Activated naive CD4-positive, alpha-beta T cell treated with anti-CD3 and anti-CD28 coated beads, Interleukin-2, amount 50 U/mL, for 24 hours (primary cell): ENCODE results near the gene TCERG1L.

Experiments
- H3K27ac Mint-ChIP-seq: one replicate; pipeline ENCODE4 v1.8.0; 2021; ENCODE audit warnings: mild to moderate bottlenecking, mixed read lengths
- H3K27me3 Mint-ChIP-seq: one replicate; pipeline ENCODE4 v1.8.0; 2021; ENCODE audit warnings: mixed read lengths
- H3K36me3 Mint-ChIP-seq: one replicate; pipeline ENCODE4 v1.8.0; 2021; ENCODE audit warnings: mixed read lengths
- H3K4me1 Mint-ChIP-seq: one replicate; pipeline ENCODE4 v1.8.0; 2021; ENCODE audit warnings: mixed read lengths
- H3K4me3 Mint-ChIP-seq: one replicate; pipeline ENCODE4 v1.8.0; 2021; ENCODE audit warnings: mild to moderate bottlenecking, mixed read lengths
- H3K9me3 Mint-ChIP-seq: one replicate; pipeline ENCODE4 v1.8.0; 2021; ENCODE audit warnings: mixed read lengths

TCERG1L gene

GRCh38 chr10:131219584-131219886, 92.0 kb downstream of the TCERG1L start:
- no peaks in the 10 kb centered on the region for H3K36me3 Mint-ChIP-seq
- H3K4me3 Mint-ChIP-seq, result no peak overlapping the region
- no peaks in the 10 kb centered on the region for H3K9me3 Mint-ChIP-seq
- H3K27me3 Mint-ChIP-seq, result no peaks in the 10 kb centered on the region
- no peak overlapping the region for H3K27ac Mint-ChIP-seq
- H3K4me1 Mint-ChIP-seq, result no peaks in the 10 kb centered on the region

DNA sequence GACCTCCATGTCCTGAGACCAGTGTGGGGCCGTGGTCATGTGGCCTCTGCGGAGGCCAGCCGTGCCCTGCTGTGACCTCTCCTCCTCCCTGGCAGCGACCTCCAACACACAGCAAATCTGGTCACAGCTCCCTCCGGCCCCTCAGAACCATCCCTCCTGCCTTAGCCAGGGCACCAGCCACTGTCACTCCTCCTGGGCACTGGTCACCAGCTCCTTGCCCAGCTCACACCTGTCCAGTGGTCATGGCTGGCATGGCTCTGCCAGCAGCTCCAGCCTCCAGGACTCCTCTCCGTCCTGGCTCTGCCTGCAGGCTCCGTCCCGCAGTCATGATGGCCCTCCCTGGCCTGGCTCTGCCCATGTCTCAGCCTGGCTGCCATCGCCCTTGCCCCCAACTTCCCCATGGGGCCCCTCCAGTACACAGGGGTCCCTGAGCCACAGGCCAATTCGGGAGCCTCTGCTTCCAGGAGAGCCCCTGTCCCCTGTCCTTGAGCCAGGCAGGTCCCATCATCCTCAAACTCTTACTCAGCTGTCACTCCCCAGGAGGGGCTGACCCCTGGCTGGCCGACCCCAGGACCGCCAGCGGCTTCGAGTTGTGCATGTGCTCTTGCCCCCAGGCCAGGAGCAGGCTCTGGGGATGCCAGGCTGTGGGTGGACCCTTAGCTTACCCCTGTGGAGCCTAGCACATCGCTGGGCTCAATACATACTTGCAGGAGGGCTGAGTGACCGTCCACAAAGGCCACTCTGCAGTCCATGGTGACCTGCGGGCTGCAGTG, 92.5 kb downstream of the TCERG1L start:
- Mint-ChIP-seq H3K4me1 (no peaks in the 10 kb centered on the region), H3K9me3 (no peaks in the 10 kb centered on the region), H3K27ac (no peak overlapping the region), H3K4me3 (no peak overlapping the region), H3K27me3 (no peaks in the 10 kb centered on the region), H3K36me3 (no peaks in the 10 kb centered on the region)

DNA sequence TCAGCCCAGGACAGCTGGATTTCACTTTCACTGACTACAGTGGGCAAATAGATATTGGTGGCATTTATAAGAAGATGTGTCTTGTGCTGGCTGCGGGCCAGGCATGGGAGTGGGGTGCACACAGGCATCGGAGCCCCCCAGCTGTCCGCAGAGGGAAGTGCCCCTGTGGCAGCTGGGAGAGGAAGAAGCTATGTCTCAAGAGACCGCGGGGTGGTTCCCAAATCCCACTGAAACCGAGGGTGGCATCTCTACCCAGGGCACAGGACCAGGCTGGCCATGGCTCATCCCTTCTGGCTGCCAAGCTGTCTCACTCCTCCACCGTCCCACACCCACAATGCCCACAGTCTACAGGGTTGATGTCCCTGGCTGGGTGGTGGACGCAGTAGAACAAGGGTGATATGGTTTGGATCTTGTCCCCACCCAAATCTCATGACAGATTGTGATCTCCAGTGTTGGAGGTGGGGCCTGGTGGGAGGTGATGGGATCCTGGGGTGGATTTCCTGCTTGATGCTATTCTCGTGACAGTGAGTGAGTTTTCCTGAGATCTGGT, 94.8 kb downstream of the TCERG1L start:
- Mint-ChIP-seq H3K36me3 (no peaks in the 10 kb centered on the region), H3K9me3 (no peaks in the 10 kb centered on the region), H3K27ac (no peak overlapping the region), H3K27me3 (no peaks in the 10 kb centered on the region), H3K4me3 (no peak overlapping the region), H3K4me1 (no peaks in the 10 kb centered on the region)

- Mint-ChIP-seq H3K9me3 (no peaks in the 10 kb centered on the region), H3K27ac (no peak overlapping the region), H3K4me3 (no peak overlapping the region), H3K27me3 (no peaks in the 10 kb centered on the region), H3K36me3 (no peaks in the 10 kb centered on the region), H3K4me1 (no peaks in the 10 kb centered on the region)
Measured at GRCh38 chr10:131215776-131216175, 95.7 kb downstream of the TCERG1L start.

DNA sequence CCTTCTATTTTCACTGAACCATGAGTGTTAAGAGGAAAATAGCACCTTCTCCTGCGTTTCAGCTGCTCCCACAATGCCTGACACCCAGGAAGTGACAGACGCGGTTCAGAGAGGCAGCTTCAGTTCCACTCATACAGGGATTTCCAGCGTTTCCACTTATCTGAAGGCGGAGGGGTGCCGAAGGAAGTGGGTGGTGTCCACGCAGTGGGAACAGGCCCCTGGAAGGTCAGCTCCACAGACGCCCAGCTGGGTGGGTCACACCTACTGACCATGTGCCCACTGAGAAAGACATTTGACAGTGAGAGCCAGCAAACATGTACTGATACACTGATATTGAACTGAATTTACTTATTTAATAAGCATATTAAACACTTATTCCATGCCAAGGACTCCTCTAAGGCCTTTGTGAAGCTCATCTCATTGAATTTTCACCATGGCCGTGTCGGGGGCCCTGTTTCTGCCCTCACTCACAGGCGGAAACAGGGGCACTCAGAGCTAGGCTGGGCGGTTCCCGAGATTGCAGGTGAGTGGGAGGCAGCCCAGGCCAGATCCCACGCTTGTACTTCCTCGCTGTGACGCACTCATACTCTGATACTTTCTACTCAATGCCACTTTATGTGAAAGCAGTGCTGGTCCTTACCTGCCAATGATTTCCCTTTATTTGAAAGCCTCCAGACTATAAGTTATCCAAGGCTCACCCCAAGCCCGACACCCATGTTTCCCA, 96.8 kb downstream of the TCERG1L start:
- no peaks in the 10 kb centered on the region for H3K36me3 Mint-ChIP-seq
- H3K4me1 Mint-ChIP-seq, result no peaks in the 10 kb centered on the region

DNA sequence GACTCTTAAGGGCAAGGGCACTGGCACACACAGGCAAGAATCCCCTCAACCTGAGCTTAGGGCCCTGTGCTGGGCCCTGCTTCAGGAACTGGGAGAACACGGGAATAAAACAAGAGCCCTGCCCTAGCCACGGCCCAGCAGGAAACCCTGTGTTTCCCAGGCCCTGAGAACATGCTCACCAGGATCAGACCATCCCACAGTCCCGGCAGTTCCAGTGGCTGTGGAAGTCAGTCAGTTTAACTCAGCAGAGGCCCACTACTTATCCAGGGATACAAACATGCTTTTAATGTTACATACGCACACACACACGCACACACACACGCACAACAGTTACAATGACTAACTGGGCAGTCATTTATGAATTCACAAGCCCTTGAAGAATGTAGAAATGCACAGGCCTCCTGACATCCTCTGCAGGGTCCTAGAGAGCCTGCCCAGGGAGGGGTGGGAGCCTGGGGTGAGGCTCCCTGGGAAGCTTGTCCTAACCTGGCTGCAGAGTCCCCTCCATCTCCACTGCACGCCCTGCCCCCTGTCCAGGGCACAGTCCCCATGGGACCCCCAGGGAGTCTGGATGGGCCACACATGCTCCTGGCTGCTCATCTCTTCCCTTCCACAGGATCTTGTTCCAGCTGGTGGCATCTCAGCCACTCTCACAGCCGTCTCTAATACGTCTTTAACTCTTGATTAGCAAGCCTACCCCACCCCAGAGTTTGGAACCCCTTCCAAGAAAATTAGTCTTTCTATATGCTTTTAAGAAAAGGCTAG, 97.6 kb downstream of the TCERG1L start:
- Mint-ChIP-seq H3K27me3 (no peaks in the 10 kb centered on the region), H3K4me1 (no peaks in the 10 kb centered on the region), H3K36me3 (no peaks in the 10 kb centered on the region), H3K9me3 (no peaks in the 10 kb centered on the region), H3K4me3 (no peak overlapping the region), H3K27ac (no peak overlapping the region)

More for the DNA sequence above, 96.8 kb downstream of the TCERG1L start:
- no peaks in the 10 kb centered on the region for H3K27me3 Mint-ChIP-seq
- H3K9me3 Mint-ChIP-seq, result no peaks in the 10 kb centered on the region
- H3K4me3 Mint-ChIP-seq, result no peak overlapping the region
- no peak overlapping the region for H3K27ac Mint-ChIP-seq

GRCh38 chr10:131212763-131213325, 98.7 kb downstream of the TCERG1L start:
- Mint-ChIP-seq H3K4me3 (no peak overlapping the region), H3K27me3 (no peaks in the 10 kb centered on the region), H3K36me3 (no peaks in the 10 kb centered on the region), H3K27ac (no peak overlapping the region), H3K4me1 (no peaks in the 10 kb centered on the region), H3K9me3 (no peaks in the 10 kb centered on the region)

GRCh38 chr10:131211965-131212619, 99.4 kb downstream of the TCERG1L start:
- no peaks in the 10 kb centered on the region for H3K27me3 Mint-ChIP-seq
- H3K36me3 Mint-ChIP-seq, result no peaks in the 10 kb centered on the region
- no peaks in the 10 kb centered on the region for H3K9me3 Mint-ChIP-seq
- H3K27ac Mint-ChIP-seq, result no peak overlapping the region
- H3K4me3 Mint-ChIP-seq, result no peak overlapping the region
- H3K4me1 Mint-ChIP-seq, result no peaks in the 10 kb centered on the region

DNA sequence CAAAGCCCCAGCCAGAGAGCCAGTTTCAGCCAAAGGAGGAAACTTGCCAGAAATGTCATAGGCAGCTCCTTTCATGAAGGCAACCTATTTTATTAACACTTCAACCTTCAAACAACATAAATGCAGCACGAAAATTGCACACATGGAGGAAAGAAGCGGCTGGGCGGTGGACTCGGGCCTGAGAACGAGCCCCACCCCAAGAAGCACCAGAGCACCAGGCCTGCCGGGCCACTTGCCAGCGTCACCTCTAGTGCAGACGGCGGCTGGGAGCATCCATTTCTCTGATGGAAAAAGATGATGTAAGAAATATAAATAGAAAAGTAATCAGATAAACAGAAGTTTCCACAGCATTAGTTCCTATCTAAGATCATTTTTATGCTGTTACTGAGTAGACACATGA, 100.0 kb downstream of the TCERG1L start:
- Mint-ChIP-seq H3K4me3 (no peak overlapping the region), H3K27me3 (no peaks in the 10 kb centered on the region), H3K36me3 (no peaks in the 10 kb centered on the region), H3K4me1 (no peaks in the 10 kb centered on the region), H3K27ac (no peak overlapping the region), H3K9me3 (no peaks in the 10 kb centered on the region)

GRCh38 chr10:131211146-131211545, 100.4 kb downstream of the TCERG1L start:
- no peaks in the 10 kb centered on the region for H3K4me1 Mint-ChIP-seq
- no peaks in the 10 kb centered on the region for H3K27me3 Mint-ChIP-seq
- no peaks in the 10 kb centered on the region for H3K9me3 Mint-ChIP-seq
- no peaks in the 10 kb centered on the region for H3K36me3 Mint-ChIP-seq
- H3K4me3 Mint-ChIP-seq, result no peak overlapping the region
- no peak overlapping the region for H3K27ac Mint-ChIP-seq

DNA sequence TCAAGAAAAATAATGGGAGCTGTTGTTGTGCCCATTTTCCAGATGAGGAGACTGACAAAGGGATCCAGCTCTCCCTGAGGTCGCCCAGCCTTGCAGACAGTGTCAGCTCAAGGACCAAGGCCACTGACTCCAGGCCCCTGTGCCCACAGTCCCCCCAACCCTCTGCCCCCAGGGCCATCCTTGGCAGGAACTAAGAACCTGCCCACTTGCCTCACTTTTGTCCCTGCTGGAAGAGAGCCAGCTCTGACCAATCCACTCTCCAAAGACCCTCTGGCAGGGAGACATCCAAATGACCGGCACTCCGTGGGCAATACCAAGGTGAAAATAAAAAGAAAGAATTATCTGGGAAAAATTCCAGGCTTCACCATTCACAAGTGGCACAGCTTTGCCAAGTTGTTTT, 101.3 kb downstream of the TCERG1L start:
- Mint-ChIP-seq H3K27me3 (no peaks in the 10 kb centered on the region), H3K4me3 (no peak overlapping the region), H3K9me3 (no peaks in the 10 kb centered on the region), H3K27ac (no peak overlapping the region), H3K4me1 (no peaks in the 10 kb centered on the region), H3K36me3 (no peaks in the 10 kb centered on the region)

DNA sequence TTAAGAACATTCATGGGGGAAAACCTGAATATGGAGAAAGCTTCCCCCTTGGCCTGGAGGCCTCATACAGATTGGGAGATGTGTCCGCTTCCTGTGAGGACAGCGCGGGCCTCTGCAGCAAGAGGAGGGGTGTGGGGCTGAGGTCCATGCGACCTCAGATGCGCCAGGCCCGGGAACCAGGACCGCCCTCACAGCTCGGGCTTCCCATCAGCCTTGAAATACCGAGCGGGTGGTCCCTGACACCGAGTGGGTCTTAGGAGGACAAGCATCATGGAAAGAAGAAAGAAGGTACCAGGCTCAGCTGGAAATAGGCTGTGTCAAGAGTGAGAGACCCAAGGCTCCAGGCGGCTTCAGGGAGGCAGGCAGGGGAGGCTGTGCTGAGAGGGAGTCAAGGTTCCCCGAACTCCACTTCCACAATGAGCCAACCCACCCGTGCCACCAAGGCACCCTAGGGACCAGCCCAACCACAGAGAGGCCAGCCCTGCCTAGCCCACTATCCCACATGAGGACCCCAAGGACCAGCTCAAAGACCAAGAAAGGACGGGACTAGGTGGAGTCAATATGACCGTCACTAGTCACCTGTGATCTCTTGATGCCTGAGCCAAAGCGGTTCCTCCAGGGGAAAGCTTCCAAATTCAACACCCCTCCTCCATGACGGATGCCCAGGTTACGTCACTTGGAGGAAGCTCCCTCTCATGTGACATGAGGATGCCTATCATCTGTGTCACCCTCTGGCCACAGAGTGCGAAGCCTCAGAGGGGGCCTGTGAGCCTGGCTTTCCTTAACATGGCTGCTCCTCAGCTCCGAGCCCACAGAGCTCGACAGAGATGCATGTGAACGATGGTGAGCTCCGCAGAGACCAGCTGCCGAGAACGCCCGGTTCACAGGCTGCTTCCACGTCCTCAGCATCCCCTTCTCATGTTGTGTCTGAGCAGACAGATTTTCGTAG, 103.7 kb downstream of the TCERG1L start:
- Mint-ChIP-seq H3K4me1 (no peaks in the 10 kb centered on the region), H3K27me3 (no peaks in the 10 kb centered on the region), H3K27ac (no peak overlapping the region), H3K36me3 (no peaks in the 10 kb centered on the region), H3K9me3 (no peaks in the 10 kb centered on the region), H3K4me3 (no peak overlapping the region)

DNA sequence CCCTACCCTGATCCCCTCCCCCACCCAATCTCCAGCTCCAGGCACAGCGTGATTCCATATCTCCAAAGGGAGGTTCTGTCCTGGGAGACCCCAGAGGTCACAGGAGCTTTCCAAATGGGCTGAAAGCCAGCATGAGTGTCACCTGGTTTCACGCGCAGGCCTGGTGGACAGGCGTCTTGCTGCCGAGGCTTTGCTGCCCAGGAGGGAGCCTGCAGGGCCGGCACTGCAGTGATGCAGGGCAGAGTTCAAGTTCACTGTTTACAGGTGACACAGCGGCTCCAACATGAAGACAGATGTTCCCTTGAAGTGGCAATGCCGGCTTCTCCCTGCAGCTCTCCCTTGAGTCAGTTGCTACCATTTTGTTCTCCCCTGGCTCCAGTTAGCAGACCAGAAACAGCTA, 104.3 kb downstream of the TCERG1L start:
- Mint-ChIP-seq H3K4me3 (no peak overlapping the region), H3K27me3 (no peaks in the 10 kb centered on the region), H3K27ac (no peak overlapping the region), H3K4me1 (no peaks in the 10 kb centered on the region), H3K36me3 (no peaks in the 10 kb centered on the region), H3K9me3 (no peaks in the 10 kb centered on the region)
